Upper lobe of left lung (tissue), 6 donors: ENCODE results near the gene LCOR. TPM values are rescaled to one million over a fixed set of nuclear protein-coding genes. Genes with fewer than 3 reads are reported as not detected.

Experiments used
- ATAC-seq, 2 donors: fragments of 200-7000 bp; cut with Tn5 transposase; one replicate each; pipeline ENCODE4 v1.9.1; 2022; ENCODE audit warnings: mild to moderate bottlenecking in 2 of 2, moderate library complexity in 2 of 2; ENCODE audit not compliant: low FRiP score in 2 of 2
- DNase-seq, 2 donors: peaks; one replicate each; pipeline ENCODE4 v3.0.0-alpha.2; 2019 to 2020
- H3K27ac ChIP-seq, 4 donors: fragments of 200-600 bp; sonication (generic); one replicate each; pipeline ENCODE4 v1.5.1; 2016 to 2019
- H3K27me3 ChIP-seq, 4 donors: fragments of 200-600 bp; sonication (generic); one replicate each; pipeline ENCODE4 v1.5.1; 2017 to 2019
- H3K36me3 ChIP-seq, 4 donors: fragments of 200-600 bp; sonication (generic); one replicate each; pipeline ENCODE4 v1.5.1; 2016 to 2019
- H3K4me1 ChIP-seq, 4 donors: fragments of 200-600 bp; sonication (generic); one replicate each; pipeline ENCODE4 v1.5.1; 2018 to 2019
- H3K4me3 ChIP-seq, 4 donors: fragments of 200-600 bp; sonication (generic); one replicate each; pipeline ENCODE4 v1.5.1; 2017 to 2019; ENCODE audit warnings: mild to moderate bottlenecking in 2 of 4, moderate library complexity in 1 of 4
- H3K9me3 ChIP-seq, 4 donors: fragments of 200-600 bp; sonication (generic); one replicate each; pipeline ENCODE4 v1.5.1; 2018 to 2019
- CTCF ChIP-seq, 6 experiments: fragments of 450-650 bp in 4 of 6; fragments of 200-600 bp in 2 of 6; sonication (generic) in 2 of 6; IDR thresholded peaks; one replicate each; pipeline ENCODE4 v1.5.1; 2016 to 2019; ENCODE audit warnings: antibody characterized with exemption in 6 of 6
- EP300 ChIP-seq, 4 donors: sonication (generic); formaldehyde crosslinking; IDR thresholded peaks; one replicate each; pipeline ENCODE4 v1.5.1; 2017; ENCODE audit warnings: antibody characterized with exemption in 4 of 4, control low read depth in 2 of 4
- POLR2A ChIP-seq, 4 donors: fragments of 450-650 bp; IDR thresholded peaks; one replicate each; pipeline ENCODE4 v1.5.1; 2016 to 2017; ENCODE audit warnings: antibody characterized with exemption in 4 of 4, mild to moderate bottlenecking in 2 of 4
- POLR2AphosphoS5 ChIP-seq, 2 donors: sonication (generic); formaldehyde crosslinking; IDR thresholded peaks; one replicate each; pipeline ENCODE4 v1.5.1; 2017; ENCODE audit warnings: antibody characterized with exemption in 2 of 2
- WGBS, 2 donors: methylation state at CpG; one replicate each; pipeline ENCODE4 v1.1.5; 2017 to 2018; 5-methylcytosine and 5-hydroxymethylcytosine counted together
- small RNA-seq, 4 donors: library from RNA; depleted of rRNA; stranded (forward); fragments of <200 nt; gene quantifications; one replicate each; pipeline ENCODE3, GENCODE V24; 2016
- total RNA-seq, 6 donors: library from RNA; depleted of rRNA in 4 of 6; stranded (reverse); fragments of >200 nt in 4 of 6; gene quantifications; one replicate each; pipeline versions ENCODE4 v1.1.0 to v1.2.1, GENCODE V29; 2016 to 2021
- donor health status: DM: no; HTN: no; CAD: no; lungs with moderate emphysema.
- donor health status: DM: no; HTN: yes; CAD: no; lungs with severe emphysema.

Gene LCOR
- total RNA-seq, 6 donors from 2014 or later, result 18.6 to 54.7 (median 28.0) TPM

- ATAC-seq, result no peak
Observed at GRCh38 chr10:97040706-97041105, 208.6 kb downstream of the LCOR start.

GRCh38 chr10:97042081-97042480 lies 210.0 kb downstream of the LCOR start:
- Histone ChIP-seq H3K9me3 (no peaks in the 10 kb centered on the region), H3K36me3 (no peaks in the 10 kb centered on the region), H3K4me1 (peaks cover 6 to 13% (median 11%) of the 10 kb centered on the region in 4 donors), H3K4me3 (no peak overlapping the region), H3K27ac (no peak overlapping the region), H3K27me3 (no peaks in the 10 kb centered on the region)
- ATAC-seq, result no peak
- no peak for DNase-seq
- TF ChIP-seq POLR2AphosphoS5 (IDR thresholded peaks at IDR 0.05) (no peak), EP300 (IDR thresholded peaks at IDR 0.05) (no peak), POLR2A (IDR thresholded peaks at IDR 0.05) (no peak), CTCF (IDR thresholded peaks at IDR 0.05) (no peak)
- WGBS, 2 donors, result 90 to 91% methylated on average over 5 of the region's 5 CpGs

More at GRCh38 chr10:97040706-97041105, 208.6 kb downstream of the LCOR start:
- no peak overlapping the region for H3K27ac ChIP-seq
- peaks cover 6 to 16% (median 11%) of the 10 kb centered on the region in 4 donors for H3K4me1 ChIP-seq
- H3K36me3 ChIP-seq, result no peaks in the 10 kb centered on the region
- TF ChIP-seq CTCF (IDR thresholded peaks at IDR 0.05), result no peak
- no peak for TF ChIP-seq EP300 (IDR thresholded peaks at IDR 0.05)
- TF ChIP-seq POLR2AphosphoS5 (IDR thresholded peaks at IDR 0.05), result no peak
- TF ChIP-seq POLR2A (IDR thresholded peaks at IDR 0.05), result no peak
- no peaks in the 10 kb centered on the region for H3K9me3 ChIP-seq
- H3K27me3 ChIP-seq, result no peaks in the 10 kb centered on the region
- DNase-seq, result no peak
- no peak overlapping the region for H3K4me3 ChIP-seq
- 89 to 91% methylated on average over 8 of the region's 8 CpGs for whole genome bisulfite sequencing, 2 donors

GRCh38 chr10:97042716-97043562 lies 210.8 kb downstream of the LCOR start:
- Histone ChIP-seq H3K9me3 (no peaks in the 10 kb centered on the region), H3K36me3 (no peaks in the 10 kb centered on the region), H3K27ac (no peak overlapping the region), H3K4me1 (peaks cover 3 to 4% (median 4%) of the 10 kb centered on the region in 4 donors), H3K4me3 (no peak overlapping the region), H3K27me3 (no peaks in the 10 kb centered on the region)
- ATAC-seq, result no peak
- peak in 1 of 2 donors; percentile 73 for DNase-seq
- WGBS, 2 donors, result 91 to 94% methylated on average over 35 to 38 of the region's 38 CpGs
- no peak for TF ChIP-seq EP300 (IDR thresholded peaks at IDR 0.05)
- no peak for TF ChIP-seq POLR2A (IDR thresholded peaks at IDR 0.05)
- no peak for TF ChIP-seq CTCF (IDR thresholded peaks at IDR 0.05)
- TF ChIP-seq POLR2AphosphoS5 (IDR thresholded peaks at IDR 0.05), result no peak

GRCh38 chr10:97043563-97043855 lies 211.4 kb downstream of the LCOR start:
- 85 to 89% methylated on average over 10 to 12 of the region's 14 CpGs for WGBS, 2 donors
- TF ChIP-seq CTCF (IDR thresholded peaks at IDR 0.05), result no peak
- no peak for TF ChIP-seq POLR2AphosphoS5 (IDR thresholded peaks at IDR 0.05)
- TF ChIP-seq POLR2A (IDR thresholded peaks at IDR 0.05), result no peak
- no peak for TF ChIP-seq EP300 (IDR thresholded peaks at IDR 0.05)

More at GRCh38 chr10:97043563-97043855, 211.4 kb downstream of the LCOR start:
- no peak overlapping the region for H3K4me3 ChIP-seq
- no peaks in the 10 kb centered on the region for H3K36me3 ChIP-seq
- no peaks in the 10 kb centered on the region for H3K4me1 ChIP-seq
- DNase-seq (no peak), ATAC-seq (no peak)
- H3K9me3 ChIP-seq, result no peaks in the 10 kb centered on the region
- H3K27ac ChIP-seq, result no peak overlapping the region
- H3K27me3 ChIP-seq, result no peaks in the 10 kb centered on the region

Small RNA genes within 50 kb of the gene (small RNA-seq; reads per million reads assigned to genes)
- gene HMGN2P35 (0 reads per million in 4 donors), gene MIR607 (0 to 0.25 (median 0.03) reads per million in 4 donors)

Other genes with a start within 250 kb of the LCOR start
- gene TM9SF3, start 245.3 kb upstream of the LCOR start, total RNA-seq, result 100 to 1,000 TPM in 2 of 6 donors, 10 to 100 TPM in 4; 30.4 to 112 (median 80.8) TPM
- 10 to 100 TPM; 22.0 to 64.8 (median 34.6) TPM for gene PIK3AP1, start 111.8 kb upstream of the LCOR start, total RNA-seq